BE2C (cell line): ENCODE results near the gene THRAP3.
"Not testable (repeated sequence)": the region's sequence is repeated elsewhere in the genome, so short reads cannot be mapped to it uniquely, and the experiment has no call there.

Source experiments
- DNase-seq: peaks from one replicate; pipeline ENCODE4 v3.0.0-alpha.2; 2020
- H3K27me3 ChIP-seq: fragments of 250-450 bp; sonication (Bioruptor Pico); 2 replicates; pipeline ENCODE4 v1.5.1; 2020; ENCODE audit warnings: mild to moderate bottlenecking
- H3K36me3 ChIP-seq: fragments of 250-450 bp; sonication (Bioruptor Pico); 2 replicates; pipeline ENCODE4 v1.5.1; 2020; ENCODE audit warnings: mild to moderate bottlenecking
- H3K4me1 ChIP-seq: fragments of 250-450 bp; sonication (Bioruptor Pico); 2 replicates; pipeline ENCODE4 v1.5.1; 2020
- H3K4me3 ChIP-seq: 2 replicates; pipeline ENCODE4 v1.5.1; 2011; ENCODE audit warnings: low read depth, low read length
- H3K9me3 ChIP-seq: fragments of 250-450 bp; sonication (Bioruptor Pico); 2 replicates; pipeline ENCODE4 v1.5.1; 2020
- CTCF ChIP-seq: IDR thresholded peaks from 2 replicates; pipeline ENCODE4 v1.5.1; 2012; ENCODE audit warnings: mild to moderate bottlenecking, low read depth, low read length

The THRAP3 gene

GRCh38 chr1:36178471-36179219 lies 45.6 kb upstream of the THRAP3 start:
- H3K36me3 ChIP-seq = peaks cover 18% of the 10 kb centered on the region
- DNase-seq = no peak
- no peak overlapping the region for H3K4me3 ChIP-seq
- no peaks in the 10 kb centered on the region for H3K4me1 ChIP-seq
- H3K27me3 ChIP-seq = no peaks in the 10 kb centered on the region
- no peaks in the 10 kb centered on the region for H3K9me3 ChIP-seq
- TF ChIP-seq CTCF = no peak

GRCh38 chr1:36179220-36179600 lies 45.0 kb upstream of the THRAP3 start:
- H3K4me3 ChIP-seq = no peak overlapping the region
- DNase-seq = no peak
- H3K9me3 ChIP-seq = no peaks in the 10 kb centered on the region
- no peaks in the 10 kb centered on the region for H3K4me1 ChIP-seq
- H3K36me3 ChIP-seq = peaks cover 16% of the 10 kb centered on the region
- H3K27me3 ChIP-seq = no peaks in the 10 kb centered on the region
- TF ChIP-seq CTCF = no peak

- Histone ChIP-seq H3K9me3 (no peaks in the 10 kb centered on the region), H3K4me3 (no peak overlapping the region), H3K27me3 (no peaks in the 10 kb centered on the region), H3K4me1 (no peaks in the 10 kb centered on the region), H3K36me3 (0 out of 2 replicates have a peak, but pooled peaks cover 5% of the 10 kb centered on the region)
- DNase-seq = no peak
- no peak for TF ChIP-seq CTCF
Observed at GRCh38 chr1:36182734-36183133, 41.5 kb upstream of the THRAP3 start.

GRCh38 chr1:36183309-36183856 lies 40.9 kb upstream of the THRAP3 start:
- no peak for TF ChIP-seq CTCF
- DNase-seq = no peak
- Histone ChIP-seq H3K4me3 (no peak overlapping the region), H3K9me3 (no peaks in the 10 kb centered on the region), H3K27me3 (no peaks in the 10 kb centered on the region), H3K36me3 (0 out of 2 replicates have a peak, but pooled peaks cover 5% of the 10 kb centered on the region), H3K4me1 (no peaks in the 10 kb centered on the region)

- H3K4me3 ChIP-seq = no peak overlapping the region
- no peaks in the 10 kb centered on the region for H3K9me3 ChIP-seq
- peak; percentile 78 for DNase-seq
- no peaks in the 10 kb centered on the region for H3K36me3 ChIP-seq
- H3K27me3 ChIP-seq = no peaks in the 10 kb centered on the region
- no peaks in the 10 kb centered on the region for H3K4me1 ChIP-seq
- peak; percentile 82 for TF ChIP-seq CTCF
Observed at GRCh38 chr1:36187800-36188593, 36.2 kb upstream of the THRAP3 start.

GRCh38 chr1:36196805-36197204 lies 27.4 kb upstream of the THRAP3 start:
- H3K4me3 ChIP-seq, DNase-seq, H3K27me3 ChIP-seq, H3K4me1 ChIP-seq, H3K9me3 ChIP-seq, H3K36me3 ChIP-seq: not testable (repeated sequence)
